Hematopoietic multipotent progenitor cell treated with erythropoietin and hydrocortisone succinate and interleukin-3 and kit ligand, for 6 days (in vitro differentiated cells): ENCODE measurements around the gene ACER1.
"Not testable (repeated sequence)": the region's sequence is repeated elsewhere in the genome, so short reads cannot be mapped to it uniquely, and the experiment has no call there.

Experiments
- DNase-seq: peaks from one replicate; pipeline ENCODE4 v3.0.0-alpha.2; 2015

The ACER1 gene

DNA sequence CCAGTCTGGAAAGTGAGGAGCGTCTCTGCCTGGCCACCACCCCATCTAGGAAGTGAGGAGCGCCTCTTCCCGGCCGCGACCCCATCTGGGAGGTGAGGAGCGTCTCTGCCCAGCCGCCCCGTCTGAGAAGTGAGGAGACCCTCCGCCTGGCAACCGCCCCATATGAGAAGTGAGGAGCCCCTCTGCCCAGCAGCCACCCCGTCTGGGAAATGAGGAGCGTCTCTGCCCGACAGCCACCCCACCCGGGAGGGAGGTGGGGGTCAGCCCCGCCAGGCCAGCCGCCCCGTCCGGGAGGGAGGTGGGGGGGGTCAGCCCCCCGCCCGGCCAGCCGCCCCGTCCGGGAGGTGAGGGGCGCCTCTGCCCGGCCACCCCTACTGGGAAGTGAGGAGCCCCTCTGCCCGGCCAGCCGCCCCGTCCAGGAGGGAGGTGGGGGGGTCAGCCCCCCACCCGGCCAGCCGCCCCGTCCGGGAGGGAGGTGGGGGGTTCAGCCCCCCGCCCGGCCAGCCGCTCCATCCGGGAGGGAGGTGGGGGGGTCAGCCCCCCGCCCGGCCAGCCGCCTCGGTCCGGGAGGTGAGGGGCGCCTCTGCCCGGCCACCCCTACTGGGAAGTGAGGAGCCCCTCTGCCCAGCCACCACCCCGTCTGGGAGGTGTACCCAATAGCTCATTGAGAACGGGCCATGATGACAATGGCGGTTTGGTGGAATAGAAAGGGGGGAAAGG, 22.1 kb upstream of the ACER1 start:
- DNase-seq: not testable (repeated sequence)

DNA sequence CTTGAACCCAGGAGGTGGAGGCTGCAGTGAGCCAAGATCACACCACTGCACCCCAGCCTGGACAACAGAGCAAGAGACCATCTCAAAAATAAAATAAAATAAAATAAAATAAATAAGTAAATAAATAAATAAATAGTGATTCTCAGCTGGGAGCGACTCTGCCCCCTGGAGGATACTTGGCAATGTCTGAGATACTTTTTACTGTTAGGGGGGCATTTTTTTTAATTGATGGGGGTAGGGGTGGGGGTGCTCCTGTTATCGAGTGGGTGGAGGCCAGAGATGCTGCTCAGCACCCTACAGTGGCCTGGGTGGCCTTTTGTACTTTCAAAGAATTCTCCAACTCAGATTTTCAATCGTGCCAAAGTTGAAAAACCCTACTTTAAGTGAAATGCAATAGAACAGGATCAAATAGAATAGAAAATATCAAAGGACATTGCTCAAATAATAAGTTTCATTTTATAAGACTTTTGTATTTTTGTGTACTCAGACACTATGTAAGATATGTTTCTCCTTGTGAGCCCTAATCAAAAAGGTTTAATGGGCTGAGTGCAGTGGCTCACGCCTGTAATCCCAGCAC, 20.8 kb upstream of the ACER1 start:
- peak; percentile 39 for DNase-seq

DNA sequence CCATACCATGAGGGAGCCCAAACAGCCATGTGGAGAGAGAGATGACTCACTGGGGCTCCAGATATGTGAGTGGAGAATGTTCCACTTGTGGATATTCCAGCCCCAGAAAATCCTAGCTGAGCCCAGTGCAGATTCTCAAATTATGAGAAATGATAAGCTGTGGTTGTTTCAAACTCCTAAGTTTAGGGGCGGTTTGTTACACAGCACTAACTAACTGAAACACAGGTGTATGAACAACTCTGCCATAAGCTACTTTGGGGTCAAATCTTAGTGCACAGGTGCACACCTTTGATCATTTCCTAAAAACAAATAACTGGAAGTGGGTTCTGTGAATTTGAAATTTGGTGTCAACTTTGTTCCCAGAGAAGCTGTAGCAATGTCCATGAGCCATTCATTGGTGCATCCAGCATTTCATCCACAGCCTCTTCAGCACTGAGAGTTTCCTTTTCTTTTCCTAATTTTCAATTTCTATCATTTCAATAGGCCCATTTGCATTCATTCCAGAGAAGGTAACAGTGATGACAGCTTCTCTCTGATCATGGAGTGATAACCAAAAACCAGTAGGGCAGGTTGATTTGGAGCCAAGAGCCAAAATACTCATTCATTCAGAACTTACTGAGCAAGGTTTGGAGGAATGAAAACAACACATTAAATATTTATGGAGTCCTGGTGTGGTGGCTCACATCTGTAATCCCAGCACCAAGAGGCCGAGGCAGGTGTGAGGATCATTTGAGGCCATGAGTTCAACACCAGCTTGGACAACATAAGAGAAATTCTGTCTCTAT, 19.2 kb upstream of the ACER1 start:
- no peak for DNase-seq

DNA sequence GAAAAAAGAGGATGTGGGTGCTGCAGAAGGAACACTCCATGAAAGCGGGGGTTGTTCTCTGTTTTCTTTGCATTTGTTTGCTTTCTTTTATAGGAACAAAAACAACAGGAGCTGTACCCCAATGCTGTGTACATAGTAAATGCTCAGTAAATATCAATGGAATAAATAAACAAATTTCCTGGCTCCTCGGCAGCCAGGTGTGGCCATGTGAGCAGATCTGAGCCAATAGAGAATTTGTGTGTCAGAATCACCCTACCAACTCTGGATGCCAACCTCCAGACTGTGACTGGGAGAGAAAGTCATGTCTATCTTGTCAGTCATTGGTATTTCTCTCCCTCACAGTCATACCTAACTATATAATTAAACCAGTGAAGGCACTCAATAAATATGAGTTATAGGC, 17.3 kb upstream of the ACER1 start:
- no peak for DNase-seq

DNA sequence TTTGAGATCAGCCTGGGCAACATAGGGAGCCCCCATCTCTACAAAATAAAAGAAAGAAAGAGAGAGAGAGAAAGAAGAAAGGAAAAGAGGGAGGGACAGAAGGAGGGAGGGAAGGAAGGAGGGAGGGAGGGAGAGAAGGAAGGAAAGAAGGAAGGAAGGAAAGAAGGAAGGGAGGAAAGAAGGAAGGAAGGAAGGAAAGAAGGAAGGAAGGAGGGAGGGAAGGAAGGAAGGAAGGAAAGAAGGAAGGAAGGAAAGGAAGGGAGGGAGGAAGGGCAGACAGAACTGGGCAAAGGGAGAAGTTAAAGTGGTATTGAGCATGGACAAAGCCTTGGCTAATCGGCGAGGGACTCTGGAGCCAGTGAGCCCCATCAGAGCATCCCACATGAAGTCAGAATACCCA, 15.9 kb upstream of the ACER1 start:
- not testable (repeated sequence) for DNase-seq

DNA sequence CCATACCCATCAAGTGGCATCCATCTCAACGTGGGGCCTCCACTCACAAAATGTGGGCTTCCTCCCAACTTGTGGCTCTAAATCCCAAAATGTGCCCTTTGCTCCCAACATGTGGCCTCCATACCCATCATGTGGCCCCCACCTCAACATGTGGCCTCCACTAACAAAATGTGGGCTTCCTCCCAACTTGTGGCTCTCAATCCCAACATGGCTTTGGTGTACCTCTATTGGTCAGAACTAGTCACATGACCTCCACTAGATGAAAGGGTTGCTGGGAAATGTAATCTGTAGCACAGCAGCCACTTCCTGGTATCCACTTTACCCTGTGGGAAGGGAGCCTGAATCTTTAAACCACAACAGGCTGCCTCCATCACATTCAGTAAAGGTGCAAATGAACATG, 10.1 kb upstream of the ACER1 start:
- DNase-seq: peak; percentile 24

DNA sequence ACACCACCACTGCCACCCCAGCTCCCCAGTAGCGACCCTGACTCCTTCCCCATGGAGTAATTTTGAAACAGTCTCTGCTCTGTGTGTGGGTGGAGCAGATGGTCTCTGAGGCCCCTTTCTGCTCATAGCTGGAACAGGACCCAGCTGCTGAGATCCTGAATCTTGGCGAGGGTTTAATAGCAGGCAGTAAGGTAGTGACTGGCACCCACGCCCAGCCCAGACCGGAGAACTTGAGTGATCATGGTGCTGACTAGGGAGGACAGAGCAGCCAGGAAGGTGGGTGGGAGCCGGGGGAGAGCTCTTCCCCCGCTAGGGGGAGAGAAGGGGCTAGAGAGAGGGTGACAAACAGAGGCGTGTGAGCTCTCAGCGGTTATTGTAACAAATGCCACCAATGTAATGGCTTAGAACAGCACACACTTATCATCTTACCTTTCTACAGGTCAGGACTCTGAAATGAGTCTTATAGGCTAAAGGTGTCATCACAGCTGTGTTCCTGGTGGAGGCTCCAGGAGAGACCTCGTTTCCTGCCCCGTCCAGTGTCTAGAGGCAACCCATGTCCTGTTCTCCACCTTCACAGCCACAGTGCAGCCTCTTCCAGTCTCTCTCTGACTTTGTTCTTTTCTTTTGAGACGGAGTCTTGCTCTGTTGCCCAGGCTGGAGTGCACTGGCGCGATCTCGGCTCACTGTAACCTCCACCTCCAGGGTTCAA, 7.2 kb upstream of the ACER1 start:
- DNase-seq: no peak

DNA sequence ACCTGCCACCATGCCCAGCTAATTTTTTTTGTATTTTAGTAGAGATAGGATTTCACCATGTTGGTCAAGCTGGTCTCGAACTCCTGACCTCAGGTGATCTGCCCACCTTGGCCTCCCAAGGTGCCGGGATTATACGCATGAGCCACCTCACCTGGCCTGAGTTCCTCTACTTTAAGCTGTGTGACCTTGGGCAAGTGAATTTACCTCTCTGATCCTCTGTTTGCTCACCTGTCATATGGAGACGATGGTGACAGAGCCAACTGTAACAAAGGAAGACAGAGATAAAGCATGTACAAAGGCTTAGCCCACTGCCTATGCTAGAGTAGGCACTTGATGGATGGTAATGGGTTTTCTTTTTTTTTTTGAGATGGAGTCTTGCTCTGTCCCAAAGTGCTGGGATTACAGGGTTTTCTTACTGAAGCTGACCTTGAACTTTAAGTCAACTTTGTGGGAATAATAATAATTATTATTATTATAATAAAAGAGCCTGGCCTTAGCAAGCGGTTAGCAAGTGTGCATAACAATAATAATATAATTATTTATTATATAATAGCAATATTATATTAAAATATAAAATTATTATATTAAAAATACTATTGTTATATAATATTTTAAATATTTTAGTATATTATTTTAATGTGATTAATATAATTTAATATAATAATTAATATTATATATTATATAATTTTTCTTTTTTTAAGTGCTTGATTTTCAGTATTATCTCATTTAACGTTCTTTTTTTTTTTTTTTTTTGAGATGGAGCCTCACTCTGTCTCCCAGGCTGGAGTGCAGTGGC, 1.3 kb upstream of the ACER1 start:
- no peak for DNase-seq

DNA sequence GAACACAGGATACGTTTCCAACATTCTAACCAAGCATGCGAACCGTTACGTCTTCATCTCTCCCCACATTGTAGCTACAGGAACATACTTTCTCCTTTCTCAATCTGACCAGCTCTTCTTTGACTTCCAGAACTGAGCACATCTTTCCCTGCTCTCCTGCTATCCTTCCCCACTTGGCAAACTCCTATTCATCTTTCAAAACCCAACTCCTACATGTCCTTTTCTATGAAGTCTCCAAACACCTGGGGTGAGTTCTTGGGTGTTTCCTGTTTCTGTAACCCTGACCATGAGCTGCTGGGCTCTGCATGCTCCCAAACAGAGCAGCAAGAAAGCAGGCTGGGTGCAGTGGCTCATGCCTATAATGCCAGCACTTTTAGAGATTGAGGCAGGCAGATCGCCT, 6.6 kb downstream of the ACER1 start:
- DNase-seq: no peak

DNA sequence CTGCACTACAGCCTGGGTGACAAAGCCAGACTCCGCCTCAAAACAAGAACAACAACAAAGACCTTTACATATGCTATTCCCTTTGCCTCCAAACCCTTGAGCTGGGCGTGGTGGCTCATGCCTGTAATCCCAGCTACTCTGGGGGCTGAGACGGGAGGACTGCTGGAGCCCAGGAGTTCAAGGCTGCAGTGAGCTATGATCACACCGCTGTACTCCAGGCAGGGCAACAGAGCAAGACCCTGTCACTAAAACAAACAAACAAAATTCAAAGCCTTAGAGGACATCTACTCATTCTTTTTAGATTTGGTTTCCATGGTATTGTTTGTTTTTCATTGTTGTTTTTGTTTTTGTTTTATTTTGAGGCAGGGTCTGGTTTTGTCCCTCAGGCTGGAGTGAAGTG, 7.8 kb downstream of the ACER1 start:
- DNase-seq: no peak

DNA sequence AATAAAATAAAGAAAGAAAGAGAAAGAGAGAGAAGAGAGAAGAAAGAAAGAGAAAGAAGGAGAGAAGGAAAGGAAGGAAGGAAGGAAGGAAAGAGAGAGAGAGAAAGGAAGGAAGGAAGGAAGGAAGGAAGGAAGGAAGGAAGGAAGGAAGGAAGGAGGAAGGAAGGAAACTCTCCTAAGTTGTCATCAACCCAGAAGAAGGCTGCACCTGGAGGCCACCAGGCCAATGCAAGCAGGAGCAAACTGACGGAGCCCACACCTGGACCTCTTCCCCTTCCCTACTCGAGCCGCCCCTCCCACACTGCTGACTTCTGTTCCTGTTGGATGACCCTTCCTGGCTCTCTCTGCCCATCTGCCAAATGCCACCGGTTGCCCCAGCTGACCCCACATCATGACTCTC, 8.7 kb downstream of the ACER1 start:
- DNase-seq: no peak

DNA sequence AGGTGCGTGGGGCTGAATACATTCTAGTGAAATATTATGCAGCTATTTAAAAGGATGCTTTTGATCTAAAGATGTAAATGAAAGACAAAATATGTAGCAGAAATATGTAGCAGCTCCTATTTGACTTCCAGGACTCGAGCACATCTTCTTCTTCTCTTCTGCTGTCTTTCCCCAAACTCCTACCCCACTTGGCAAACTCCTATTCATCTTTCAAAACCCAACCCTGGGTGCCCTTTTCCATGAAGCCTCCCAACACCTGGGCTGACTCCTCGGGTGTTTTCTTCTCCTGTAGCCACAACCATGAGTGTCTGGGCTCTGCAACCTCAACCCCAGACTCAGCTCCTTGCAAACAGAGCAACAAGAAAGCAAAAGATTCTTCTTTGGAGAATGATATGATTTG, 11.1 kb downstream of the ACER1 start:
- DNase-seq: no peak

DNA sequence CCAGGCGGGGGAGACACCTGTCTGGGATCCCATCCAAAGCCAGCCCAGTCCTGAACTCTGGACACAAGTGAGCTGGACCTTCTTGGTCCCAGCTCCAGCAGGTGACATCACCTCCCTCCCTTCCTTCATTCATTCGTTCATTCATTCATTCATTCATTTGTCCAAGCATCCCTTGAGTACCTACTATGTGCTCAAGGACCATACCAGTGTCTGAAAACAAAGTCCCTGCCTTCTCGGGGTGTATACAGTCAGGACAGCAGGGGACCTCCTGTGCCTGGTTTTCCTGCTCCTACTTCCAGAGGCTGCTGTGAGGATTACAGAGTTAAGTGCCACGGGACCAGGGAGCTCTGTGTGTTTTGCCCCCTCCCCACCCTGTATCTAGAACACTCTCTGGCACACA, 14.0 kb downstream of the ACER1 start:
- no peak for DNase-seq

DNA sequence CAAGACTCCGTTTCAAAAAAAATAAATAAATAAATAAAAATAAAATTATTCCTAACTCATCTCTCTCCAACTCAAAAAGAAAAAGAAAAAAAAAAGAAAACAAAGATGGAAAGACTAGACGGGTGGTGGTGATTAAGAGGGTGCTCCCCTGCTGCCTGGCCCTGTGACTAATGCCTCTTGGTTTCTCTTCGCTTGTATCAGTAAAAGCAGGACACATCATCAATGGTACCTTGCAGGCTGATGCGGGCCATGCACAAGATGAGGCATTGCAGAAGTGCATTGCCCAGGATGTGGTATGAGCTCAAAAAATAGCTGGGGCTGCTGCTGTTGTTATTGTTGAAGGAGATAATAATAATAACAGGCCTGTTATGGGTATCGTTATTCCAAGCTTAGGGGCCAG, 14.6 kb downstream of the ACER1 start:
- no peak for DNase-seq

DNA sequence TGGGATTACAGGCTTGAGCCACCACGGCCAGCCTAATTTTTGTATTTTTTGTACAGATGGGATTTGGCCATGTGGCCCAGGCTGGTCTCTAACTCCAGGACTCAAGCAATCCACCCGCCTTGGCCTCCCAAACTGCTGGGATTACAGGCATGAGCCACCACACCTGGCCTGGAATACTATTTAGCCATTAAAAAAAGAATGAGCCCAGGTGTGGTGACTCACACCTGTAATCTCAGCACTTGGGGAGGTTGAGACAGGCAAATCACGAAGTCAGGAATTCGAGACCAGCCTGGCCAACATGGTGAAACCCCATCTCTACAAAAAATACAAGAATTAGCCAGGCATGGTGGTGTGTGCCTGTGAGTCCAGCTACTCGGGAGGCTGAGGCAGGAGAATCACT, 17.8 kb downstream of the ACER1 start:
- not testable (repeated sequence) for DNase-seq

DNA sequence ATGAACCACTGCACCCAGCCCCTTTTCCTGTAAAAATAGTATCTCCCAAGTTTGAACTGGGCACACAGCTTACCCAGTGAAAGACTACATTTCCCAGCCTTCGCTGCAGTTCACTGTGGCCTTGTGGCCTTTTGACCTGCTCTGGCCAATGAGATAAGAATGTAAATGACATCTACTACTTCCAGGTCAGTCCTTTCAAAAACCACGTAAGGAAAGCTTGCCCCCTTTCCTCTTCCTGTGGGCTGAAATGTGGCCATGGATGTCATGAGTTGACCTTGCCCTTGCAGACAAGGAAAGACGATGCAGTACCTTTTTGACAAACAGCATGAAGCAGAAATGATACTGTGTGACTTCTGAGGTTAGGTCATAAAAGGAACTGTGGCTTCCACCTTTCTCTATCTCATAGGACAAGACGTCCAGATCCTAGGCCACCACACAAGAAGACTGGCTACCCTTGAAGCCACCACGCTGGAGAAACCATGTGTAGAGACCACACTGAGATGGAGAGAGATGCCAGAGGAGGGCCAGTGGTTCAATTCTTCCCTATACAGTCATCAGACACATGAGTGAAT, 19.9 kb downstream of the ACER1 start:
- no peak for DNase-seq

DNA sequence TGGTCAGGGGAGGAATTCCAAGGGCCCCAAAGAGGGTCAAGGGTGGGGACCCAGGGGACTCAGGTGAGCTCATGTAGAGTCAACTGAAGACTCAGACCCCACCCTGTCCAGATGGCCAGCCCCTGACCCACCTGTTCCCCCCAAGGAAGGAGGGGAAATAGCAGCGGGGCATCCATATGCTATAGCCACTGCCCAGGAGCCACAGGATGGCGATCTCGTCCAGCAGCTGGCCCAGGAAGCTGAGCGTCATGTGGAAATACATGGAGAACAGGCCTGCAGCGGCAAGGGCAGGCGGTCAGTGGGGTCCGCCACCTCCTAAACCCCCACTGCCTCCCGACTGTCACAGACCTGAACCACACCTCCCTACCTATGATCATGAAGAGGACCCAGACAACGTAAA, 21.4 kb downstream of the ACER1 start:
- DNase-seq: no peak

DNA sequence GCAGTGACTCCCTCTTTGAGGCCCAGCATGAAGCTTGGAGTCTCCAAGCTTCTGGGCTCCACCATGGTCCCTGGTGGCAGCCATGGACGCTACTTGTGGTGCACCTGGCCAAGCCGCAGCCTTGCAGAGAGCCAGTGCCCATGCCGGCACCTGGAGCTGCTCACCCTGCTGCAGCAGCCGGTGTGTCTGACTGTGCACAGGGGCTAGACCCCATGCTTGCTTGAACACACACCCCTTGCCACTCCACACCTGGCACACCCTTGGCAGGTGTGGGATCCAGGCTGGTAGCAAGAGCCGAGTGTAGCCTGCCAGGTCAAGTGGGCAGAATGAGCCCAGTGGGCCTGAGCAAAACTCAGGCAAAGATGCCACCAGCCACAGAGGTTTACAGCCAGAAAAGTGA, 35.0 kb downstream of the ACER1 start:
- no peak for DNase-seq

DNA sequence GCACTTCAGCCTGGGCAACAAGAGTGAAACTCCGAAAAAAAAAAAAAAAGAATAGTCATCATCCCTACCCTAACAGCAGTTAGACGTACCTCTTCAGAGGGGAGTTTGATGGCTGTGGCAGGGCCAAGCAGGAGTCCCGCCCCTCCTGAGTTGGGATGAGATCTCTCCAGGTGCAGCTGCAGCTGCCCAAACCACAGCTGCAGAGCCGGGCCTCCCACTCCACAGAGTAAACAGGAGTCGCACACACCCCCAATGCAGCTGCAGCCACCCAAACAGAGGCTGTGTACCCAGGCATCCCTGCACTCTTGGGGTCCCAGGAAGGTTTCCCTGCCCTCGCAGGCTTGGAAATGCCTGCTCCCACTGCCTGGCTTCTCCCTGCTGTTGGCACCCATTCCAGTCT, 36.2 kb downstream of the ACER1 start:
- no peak for DNase-seq

DNA sequence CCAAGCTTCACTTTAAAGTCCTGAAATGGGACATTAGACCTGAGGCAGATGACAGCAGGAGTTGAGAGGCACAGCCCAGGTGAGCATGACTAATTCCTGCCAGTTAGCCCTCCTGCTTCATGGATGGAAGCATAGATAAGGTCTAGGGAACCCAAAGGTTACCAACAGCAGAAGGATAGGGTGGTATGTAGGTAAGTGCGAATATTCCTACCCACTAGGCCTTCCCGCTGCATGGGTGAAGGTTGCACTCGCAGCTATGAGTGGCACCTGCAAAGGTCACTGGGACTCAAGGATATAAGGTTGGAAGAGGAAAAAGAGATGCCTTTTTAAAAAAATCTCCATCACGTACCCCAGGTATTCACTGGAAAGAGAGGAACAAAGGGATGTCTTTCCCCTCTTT, 41.4 kb downstream of the ACER1 start:
- DNase-seq: no peak

DNA sequence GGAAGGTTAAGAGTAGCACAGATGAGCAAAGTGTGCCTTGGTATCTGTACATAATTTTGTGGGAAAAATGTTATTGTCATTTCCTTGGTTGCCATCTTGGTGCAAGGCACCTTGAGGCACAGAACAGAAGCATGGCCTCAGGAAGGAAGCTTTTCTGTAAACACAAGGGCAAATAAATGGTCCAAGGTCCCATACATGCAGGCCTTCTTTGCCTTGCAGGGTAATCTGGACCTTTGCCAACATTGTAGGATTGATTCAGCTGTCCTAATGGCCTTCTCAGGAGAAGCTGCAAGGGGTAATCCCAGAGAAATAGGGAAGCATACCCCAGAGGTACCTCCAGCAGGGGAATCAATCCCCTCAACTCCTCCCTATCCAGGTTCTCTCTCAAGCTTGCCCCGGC, 44.7 kb downstream of the ACER1 start:
- DNase-seq: no peak

DNA sequence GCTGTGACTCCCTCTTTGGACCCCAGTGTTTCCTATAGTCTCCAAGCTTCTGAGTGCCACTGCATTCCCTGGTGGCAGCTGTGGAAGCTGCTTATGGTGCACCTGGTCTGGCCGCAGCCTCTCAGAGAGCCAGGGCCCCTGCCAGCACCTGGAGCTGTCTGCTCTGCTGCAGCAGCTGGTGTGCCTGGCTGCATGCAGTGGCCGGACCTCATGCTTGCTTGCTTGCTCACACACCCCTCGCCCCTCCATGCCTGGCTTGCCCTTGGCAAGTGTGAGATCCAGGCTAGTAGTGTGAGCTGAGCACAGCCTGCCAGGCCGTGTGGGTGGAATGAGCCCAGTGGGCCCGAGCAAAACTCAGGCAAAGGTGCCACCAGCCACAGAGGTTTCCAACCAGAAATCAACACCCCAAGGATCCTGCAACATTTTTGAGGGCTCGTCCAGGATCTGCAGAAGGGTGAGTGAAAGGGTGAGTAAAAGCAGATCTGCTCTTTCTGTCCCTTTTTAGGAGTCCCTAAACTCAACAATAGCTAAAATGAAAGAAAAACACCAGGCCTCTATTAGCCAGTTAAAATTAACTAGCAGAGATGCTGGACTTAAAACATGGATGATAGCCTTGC, 46.0 kb downstream of the ACER1 start:
- no peak for DNase-seq
